Measurements from ENCODE around the gene TCHP.
"Not testable (repeated sequence)": the region's sequence is repeated elsewhere in the genome, so short reads cannot be mapped to it uniquely, and the experiment has no call there.

The TCHP gene

GRCh38 chr12:109928058-109928656 lies 28.1 kb downstream of the TCHP start:
- TF ChIP-seq CTCF (IDR thresholded peaks at IDR 0.05; ENCODE audit: extremely low read depth, missing control alignments), result no peak
- DNase-seq (ENCODE audit: low spot score), result no peak

GRCh38 chr12:109929326-109929725 lies 29.3 kb downstream of the TCHP start:
- not testable (repeated sequence) for DNase-seq (ENCODE audit: low spot score)

- TF ChIP-seq CTCF (IDR thresholded peaks at IDR 0.05; ENCODE audit: extremely low read depth, missing control alignments), result no peak
- DNase-seq (ENCODE audit: low spot score), result no peak
Measured at GRCh38 chr12:109930028-109930800, 30.1 kb downstream of the TCHP start.

GRCh38 chr12:109931143-109931542 lies 31.1 kb downstream of the TCHP start:
- TF ChIP-seq CTCF (IDR thresholded peaks at IDR 0.05; ENCODE audit: extremely low read depth, missing control alignments), result no peak
- no peak for DNase-seq (ENCODE audit: low spot score)

- no peak for DNase-seq (ENCODE audit: low spot score)
- TF ChIP-seq CTCF (IDR thresholded peaks at IDR 0.05; ENCODE audit: extremely low read depth, missing control alignments), result no peak
Measured at GRCh38 chr12:109932878-109933503, 32.9 kb downstream of the TCHP start.

GRCh38 chr12:109934026-109934425 lies 34.0 kb downstream of the TCHP start:
- no peak for TF ChIP-seq CTCF (IDR thresholded peaks at IDR 0.05; ENCODE audit: extremely low read depth, missing control alignments)
- no peak for DNase-seq (ENCODE audit: low spot score)

GRCh38 chr12:109937371-109937770 lies 37.3 kb downstream of the TCHP start:
- no peak for DNase-seq (ENCODE audit: low spot score)
- TF ChIP-seq CTCF (IDR thresholded peaks at IDR 0.05; ENCODE audit: extremely low read depth, missing control alignments), result no peak

Measured in GM20000 (cell line).